DND-41 (cell line): Measurements from ENCODE around the gene SND1.

Source experiments
- ATAC-seq: fragments of 200-7000 bp; cut with Tn5 transposase; 3 replicates; pipeline ENCODE4 v1.9.1; 2021; ENCODE audit warnings: low read depth; ENCODE audit not compliant: insufficient read depth
- DNase-seq: peaks from one replicate; pipeline ENCODE4 v3.0.0-alpha.2; 2020
- H2AFZ ChIP-seq: 2 replicates; pipeline ENCODE4 v1.6.0; 2012; ENCODE audit warnings: low read depth, low read length
- H3K27ac ChIP-seq: 2 replicates; pipeline ENCODE4 v1.5.1; 2012; ENCODE audit warnings: low read length, inconsistent platforms
- H3K27me3 ChIP-seq: fragments of 200-600 bp; sonication (generic); 2 replicates; pipeline ENCODE4 v1.6.0; 2012; ENCODE audit warnings: low read length, mild to moderate bottlenecking, inconsistent platforms; ENCODE audit not compliant: insufficient read depth, poor library complexity
- H3K36me3 ChIP-seq: 2 replicates; pipeline ENCODE4 v1.5.1; 2012; ENCODE audit warnings: low read length, inconsistent platforms; ENCODE audit not compliant: insufficient read depth
- H3K4me1 ChIP-seq: 2 replicates; pipeline ENCODE4 v1.5.1; 2012; ENCODE audit warnings: mild to moderate bottlenecking, low read length; ENCODE audit not compliant: insufficient read depth
- H3K4me2 ChIP-seq: 2 replicates; pipeline ENCODE4 v1.6.0; 2012; ENCODE audit warnings: mild to moderate bottlenecking, moderate library complexity, low read length, inconsistent platforms; ENCODE audit not compliant: insufficient read depth
- H3K4me3 ChIP-seq, 2 experiments: fragments of 200-600 bp in 1 of 2; shearing (Covaris generic) in 1 of 2; 2 replicates each; pipeline ENCODE4 v1.5.1; 2012 to 2016; ENCODE audit warnings: inconsistent platforms in 2 of 2, low read length in 2 of 2, mild to moderate bottlenecking in 2 of 2, low read depth in 1 of 2, moderate library complexity in 1 of 2
- H3K79me2 ChIP-seq: 2 replicates; pipeline ENCODE4 v1.6.0; 2012; ENCODE audit warnings: low read length, inconsistent platforms; ENCODE audit not compliant: insufficient read depth
- H3K9ac ChIP-seq: 2 replicates; pipeline ENCODE4 v1.6.0; 2012; ENCODE audit warnings: low read depth, mild to moderate bottlenecking, inconsistent platforms, low read length, moderate library complexity
- H3K9me3 ChIP-seq: 2 replicates; pipeline ENCODE4 v1.5.1; 2012; ENCODE audit warnings: low read length, moderate library complexity, mild to moderate bottlenecking, inconsistent platforms; ENCODE audit not compliant: insufficient read depth, severe bottlenecking
- H4K20me1 ChIP-seq: 2 replicates; pipeline ENCODE4 v1.6.0; 2012; ENCODE audit warnings: low read length; ENCODE audit not compliant: insufficient read depth
- CTCF ChIP-seq: IDR thresholded peaks from 2 replicates; pipeline ENCODE4 v1.5.1; 2012; ENCODE audit warnings: borderline replicate concordance, low read length, moderate library complexity, mild to moderate bottlenecking; ENCODE audit not compliant: poor library complexity, severe bottlenecking; ENCODE audit errors: extremely low read depth
- EZH2 ChIP-seq: IDR thresholded peaks from 3 replicates; pipeline ENCODE4 v1.6.1; 2012; ENCODE audit warnings: borderline replicate concordance, low read depth, mild to moderate bottlenecking, moderate library complexity, low read length, inconsistent platforms; ENCODE audit not compliant: severe bottlenecking

SND1 gene

GRCh38 chr7:127741764-127742375, 89.9 kb downstream of the SND1 start:
- Histone ChIP-seq H3K27me3 (no peaks in the 10 kb centered on the region), H3K4me3 (no peak overlapping the region), H3K9ac (no peak overlapping the region), H3K4me1 (no peaks in the 10 kb centered on the region), H3K27ac (no peak overlapping the region), H3K9me3 (no peaks in the 10 kb centered on the region), H3K79me2 (peaks cover 6% of the 10 kb centered on the region; the same call in 1 of the 2 replicates), H2AFZ (no peak overlapping the region), H3K36me3 (peaks cover 32% of the 10 kb centered on the region), H4K20me1 (peaks cover 13% of the 10 kb centered on the region; the same call in 1 of the 2 replicates), H3K4me2 (no peak overlapping the region)
- no peak for TF ChIP-seq CTCF
- TF ChIP-seq EZH2, result no peak
- DNase-seq, result no peak
- ATAC-seq, result no peak

GRCh38 chr7:127745445-127745844, 93.5 kb downstream of the SND1 start:
- Histone ChIP-seq H2AFZ (no peak overlapping the region), H3K4me1 (no peaks in the 10 kb centered on the region), H3K36me3 (peaks cover 16% of the 10 kb centered on the region; the same call in 1 of the 2 replicates), H4K20me1 (peaks cover 3% of the 10 kb centered on the region; the same call in 1 of the 2 replicates), H3K27ac (no peak overlapping the region), H3K9me3 (no peaks in the 10 kb centered on the region), H3K9ac (no peak overlapping the region), H3K4me2 (no peak overlapping the region), H3K4me3 (no peak overlapping the region), H3K27me3 (no peaks in the 10 kb centered on the region), H3K79me2 (peaks cover 9% of the 10 kb centered on the region; the same call in 1 of the 2 replicates)
- no peak for DNase-seq
- TF ChIP-seq CTCF, result no peak
- TF ChIP-seq EZH2, result no peak
- ATAC-seq, result no peak

GRCh38 chr7:127751062-127751461, 99.1 kb downstream of the SND1 start:
- Histone ChIP-seq H4K20me1 (peaks cover 8% of the 10 kb centered on the region; the same call in 1 of the 2 replicates), H3K79me2 (peaks cover 23% of the 10 kb centered on the region; the same call in 1 of the 2 replicates)

More at GRCh38 chr7:127751062-127751461, 99.1 kb downstream of the SND1 start:
- H3K27ac ChIP-seq, result no peak overlapping the region
- H3K4me2 ChIP-seq, result no peak overlapping the region
- H3K9ac ChIP-seq, result no peak overlapping the region
- H3K9me3 ChIP-seq, result no peaks in the 10 kb centered on the region
- no peak for ATAC-seq
- TF ChIP-seq CTCF (no peak), EZH2 (no peak)
- H3K4me1 ChIP-seq, result no peaks in the 10 kb centered on the region
- no peak overlapping the region for H2AFZ ChIP-seq
- no peaks in the 10 kb centered on the region for H3K27me3 ChIP-seq
- no peak overlapping the region for H3K4me3 ChIP-seq
- DNase-seq, result no peak
- peaks cover 11% of the 10 kb centered on the region; the same call in 1 of the 2 replicates for H3K36me3 ChIP-seq
